Activated CD4-positive, alpha-beta T cell treated with anti-CD3 and anti-CD28 coated beads, Interleukin-2, amount 50 U/mL, for 24 hours (primary cell): ENCODE data around the gene GET4.
"Not testable (repeated sequence)": the region's sequence is repeated elsewhere in the genome, so short reads cannot be mapped to it uniquely, and the experiment has no call there.

ENCODE experiments used
- DNase-seq, 2 donors: peaks; one replicate each; pipeline ENCODE4 v3.0.0-alpha.2; 2020; ENCODE audit warnings: low read depth in 1 of 2, low spot score in 1 of 2

Gene GET4

DNA sequence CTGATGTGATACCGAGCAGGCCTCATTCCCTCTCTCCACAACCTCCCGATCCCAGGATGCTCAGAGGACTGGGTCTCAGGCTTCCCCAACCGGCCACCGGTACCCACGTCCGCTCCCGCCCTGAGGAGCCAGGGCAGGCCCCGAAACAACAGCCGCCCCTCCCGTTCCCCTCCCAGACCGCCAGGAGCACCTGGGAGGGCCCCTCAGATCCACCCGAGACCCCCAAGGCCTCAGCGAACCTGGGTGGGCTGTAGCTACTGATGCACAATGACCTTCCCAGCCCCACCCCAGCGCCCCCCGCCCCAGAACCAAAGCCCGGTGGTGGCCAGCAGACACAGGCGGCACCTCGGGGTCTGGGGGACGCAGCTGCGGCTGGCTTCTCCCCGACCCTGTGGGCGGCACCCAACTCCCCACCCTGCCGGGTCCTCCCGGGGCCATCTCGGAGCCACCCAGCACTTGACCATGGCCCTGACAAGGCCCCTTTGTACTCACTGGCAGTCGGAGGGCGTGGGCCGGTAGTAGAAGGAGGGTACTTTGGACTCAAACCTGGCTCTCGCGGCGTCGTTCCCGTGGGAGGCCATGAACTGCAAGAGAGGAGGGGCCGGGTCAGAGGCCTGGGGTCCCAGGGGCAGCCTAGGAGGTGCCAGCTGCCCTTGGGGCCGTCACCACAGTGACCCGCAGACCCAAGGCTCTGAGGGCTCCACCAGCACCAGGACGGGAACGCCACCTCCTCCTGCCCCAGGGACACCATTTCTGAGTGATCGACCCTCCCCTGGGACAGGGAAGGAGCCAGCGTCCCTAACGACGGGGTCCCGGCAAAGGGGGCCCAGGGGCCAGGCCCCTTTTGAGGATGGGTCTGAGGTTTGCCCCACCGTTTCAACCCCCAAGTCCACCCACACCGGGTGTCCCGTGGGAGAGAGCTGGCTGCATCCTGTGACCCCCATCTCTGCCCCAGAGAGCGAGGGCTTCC is 50.0 kb downstream of the GET4 start:
- DNase-seq: no peak

DNA sequence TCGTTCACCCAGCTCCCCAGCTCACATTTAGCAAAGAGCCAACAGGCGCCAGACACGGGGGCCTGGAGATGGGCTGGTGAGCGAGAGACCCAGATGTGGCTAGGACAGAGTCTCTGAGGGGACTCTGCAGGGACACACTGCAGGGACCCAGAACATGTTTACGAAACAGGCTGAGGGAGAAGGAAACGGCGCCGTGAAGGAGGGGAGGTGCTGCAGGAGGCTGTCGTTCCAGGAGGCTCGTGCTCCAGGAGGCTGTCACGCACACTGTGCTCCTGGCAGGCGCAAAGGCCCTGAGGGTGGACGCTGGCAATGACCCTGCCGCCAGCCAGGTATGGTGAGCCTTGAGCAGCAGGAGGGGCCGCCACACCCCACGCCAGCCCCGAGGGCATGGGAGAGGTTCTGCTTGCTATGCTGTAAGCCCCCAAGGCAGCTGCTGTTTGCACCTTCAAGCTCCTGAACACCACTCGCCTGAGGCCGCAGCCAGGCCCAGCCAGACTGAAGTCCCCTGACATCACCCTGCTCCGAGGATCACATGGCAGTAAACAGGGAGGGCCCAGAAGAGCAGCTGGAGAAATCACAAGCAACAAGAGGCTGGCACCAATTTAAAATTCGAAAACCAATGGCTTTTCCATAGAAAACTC is 50.8 kb downstream of the GET4 start:
- DNase-seq: no peak

DNA sequence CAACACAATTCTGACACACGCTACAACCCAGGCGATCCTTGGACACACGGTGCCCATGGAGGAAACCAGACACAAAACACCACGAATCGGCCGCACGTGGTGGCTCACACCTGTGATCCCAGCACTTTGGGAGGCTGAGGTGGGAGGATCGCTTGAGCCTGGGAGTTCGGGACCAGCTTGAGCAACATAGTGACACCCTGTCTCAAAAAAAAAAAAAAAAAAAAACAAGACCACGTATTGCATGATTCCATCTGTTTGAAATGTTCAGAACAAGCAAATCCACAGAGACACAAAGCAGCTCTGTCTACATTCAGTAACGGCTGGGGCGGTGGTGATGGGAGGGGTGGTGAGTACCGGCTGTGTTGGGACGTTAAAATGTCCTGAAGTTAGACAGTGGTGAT is 53.0 kb downstream of the GET4 start:
- no peak for DNase-seq

DNA sequence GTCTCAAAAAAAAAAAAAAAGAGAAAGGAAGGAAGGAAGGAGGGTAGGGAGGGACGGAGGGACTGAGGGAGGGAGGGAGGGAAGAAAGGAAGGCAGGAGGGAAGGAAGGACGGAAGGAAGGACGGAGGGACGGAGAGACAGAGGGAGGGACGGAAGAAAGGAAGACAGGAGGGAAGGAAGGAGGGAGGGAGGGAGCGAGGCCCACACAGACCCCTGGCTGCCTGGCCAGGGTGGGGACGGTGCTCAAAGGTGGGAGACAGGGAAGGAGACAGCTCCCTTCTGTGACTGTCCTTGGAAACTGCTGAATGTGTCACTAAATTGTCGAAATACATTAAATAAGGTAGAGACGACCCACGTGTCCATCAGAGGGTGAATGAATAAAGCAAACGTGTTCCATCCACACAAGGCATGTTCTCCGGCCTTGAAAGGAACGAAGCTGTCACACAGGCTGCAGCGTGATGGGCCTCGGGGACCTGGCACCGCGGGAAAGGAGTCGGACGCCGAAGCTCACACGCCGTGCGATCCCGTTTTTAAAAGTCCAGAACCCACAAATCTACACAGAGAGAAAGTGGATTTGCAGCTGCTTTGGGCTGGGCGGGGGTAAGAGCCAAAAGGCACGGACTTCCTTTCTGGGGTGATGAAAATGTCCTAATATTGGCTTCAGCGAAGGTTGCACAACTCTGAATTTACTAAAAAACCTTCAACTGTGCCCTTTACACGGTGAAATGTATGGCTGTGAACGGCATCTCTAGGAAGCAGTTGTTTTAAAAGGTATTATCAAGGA is 54.8 kb downstream of the GET4 start:
- no peak for DNase-seq

DNA sequence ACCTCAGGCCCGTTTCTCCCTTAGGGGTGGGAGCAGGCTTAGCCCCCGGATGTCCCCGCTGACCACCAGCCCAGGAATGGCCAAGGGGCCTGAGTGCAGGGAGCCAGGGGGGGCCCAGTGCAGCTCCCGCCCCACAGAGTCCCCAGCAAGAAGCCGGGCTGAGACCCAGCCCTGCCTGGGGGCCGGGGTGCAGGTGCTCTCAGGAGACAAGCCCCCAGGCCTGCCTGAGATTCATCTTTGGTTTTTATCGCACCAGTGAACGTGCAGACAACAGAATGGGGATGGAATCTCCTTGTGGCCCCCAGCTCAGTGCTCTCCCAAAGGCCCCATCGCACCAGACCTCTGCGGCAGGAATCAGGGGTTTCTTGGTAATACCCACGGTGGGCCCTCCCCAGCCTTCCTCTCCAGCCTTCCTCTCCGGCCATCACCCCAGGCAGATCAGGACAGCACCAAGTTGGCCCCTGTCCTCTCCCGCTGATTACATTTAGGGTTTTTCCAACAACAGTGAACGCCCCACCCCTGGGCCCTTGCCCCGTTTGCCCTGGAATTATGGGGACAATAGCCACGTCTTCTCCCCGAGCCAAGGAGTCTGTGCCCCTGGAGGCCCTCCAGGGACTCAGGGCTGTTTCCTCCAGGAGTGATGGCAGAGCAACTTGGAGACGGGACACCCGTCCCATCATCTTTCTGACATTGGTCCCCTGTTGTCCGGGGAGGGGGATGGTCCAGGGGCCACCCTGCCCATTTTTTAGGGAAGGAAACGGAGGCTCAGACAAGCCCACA is 55.7 kb downstream of the GET4 start:
- no peak for DNase-seq

DNA sequence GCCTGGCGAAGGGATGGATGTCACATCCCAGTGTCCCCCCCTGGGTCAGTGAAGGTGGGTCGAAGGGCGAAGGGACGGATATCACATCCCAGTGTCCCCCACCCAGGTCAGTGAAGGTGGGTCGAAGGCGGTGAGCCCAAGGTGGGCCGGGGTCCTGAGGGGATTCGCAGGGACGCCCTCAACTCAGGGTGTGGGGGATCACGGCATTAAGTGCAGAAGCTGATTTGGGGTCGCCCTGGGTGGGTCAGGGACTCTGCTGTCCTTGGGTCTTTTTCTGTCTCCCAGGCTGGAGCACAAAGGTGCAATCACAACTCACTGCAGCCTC is 56.3 kb downstream of the GET4 start:
- no peak for DNase-seq

DNA sequence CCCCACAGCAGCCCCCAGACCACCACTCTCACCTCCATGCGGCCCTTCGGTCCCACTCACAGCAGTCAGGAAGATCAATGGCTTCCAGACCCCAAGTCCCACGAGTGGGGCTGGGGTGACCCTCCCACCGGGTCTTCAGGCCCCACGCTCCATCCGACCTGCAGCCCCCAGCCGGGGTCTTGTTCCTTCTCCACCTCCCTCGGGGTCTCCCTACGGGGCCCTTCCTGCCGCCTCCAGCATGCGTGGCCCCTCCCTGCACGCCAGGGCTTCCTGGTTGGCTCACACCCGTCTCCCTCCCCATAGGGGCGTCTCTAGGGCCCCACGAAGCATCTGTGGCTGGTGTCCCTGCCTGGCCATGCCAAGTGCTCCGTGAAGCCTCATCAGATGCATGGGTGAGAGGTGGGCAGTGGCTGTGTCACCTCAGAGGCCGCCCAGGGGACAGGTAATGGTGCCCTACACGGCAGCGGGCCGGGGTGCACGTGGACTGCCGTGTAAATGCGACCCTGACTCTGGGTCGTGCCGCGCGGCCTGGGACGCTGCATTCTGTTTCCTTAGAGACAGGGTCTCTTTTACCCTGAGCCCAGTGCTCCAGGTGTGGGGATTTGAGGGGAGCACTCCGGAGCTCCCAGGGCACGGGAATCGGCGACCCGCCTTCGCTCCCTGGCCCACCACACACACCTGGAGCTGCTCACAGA is 58.3 kb downstream of the GET4 start:
- DNase-seq: no peak

DNA sequence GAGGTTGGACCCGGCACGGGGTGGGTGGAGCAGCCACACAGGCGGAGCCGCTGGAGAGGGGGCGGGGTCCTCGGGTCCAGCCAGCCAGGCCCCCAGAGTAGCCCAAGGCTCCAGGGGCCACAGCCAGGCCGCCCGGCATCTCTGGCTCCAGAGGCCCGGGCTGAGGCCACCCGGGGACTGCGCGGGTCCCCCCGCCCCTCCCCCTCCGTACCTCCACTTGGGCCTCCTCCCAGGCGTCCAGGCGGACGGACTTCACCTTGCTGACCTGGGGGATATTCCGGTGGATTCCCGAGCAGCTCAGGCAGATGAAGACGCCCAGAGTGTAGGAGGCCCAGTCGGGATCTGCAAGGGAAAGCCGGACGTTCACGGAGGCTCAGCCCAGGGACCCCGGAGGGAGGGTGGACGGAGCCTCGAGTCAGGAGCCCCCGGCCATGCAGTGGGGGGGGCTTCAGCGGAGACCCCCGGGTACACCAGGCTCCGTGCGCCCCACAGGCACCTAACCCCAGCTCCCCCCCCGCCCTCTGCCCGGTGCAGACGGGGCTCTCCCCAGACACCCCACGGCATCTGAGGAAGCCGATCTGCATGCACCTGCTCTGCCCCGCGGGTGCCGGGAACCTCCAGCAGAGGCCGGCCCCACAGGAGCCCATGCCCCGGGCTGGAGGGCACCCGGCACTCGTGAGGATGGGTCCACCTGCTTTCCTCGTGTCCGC is 59.0 kb downstream of the GET4 start:
- no peak for DNase-seq

DNA sequence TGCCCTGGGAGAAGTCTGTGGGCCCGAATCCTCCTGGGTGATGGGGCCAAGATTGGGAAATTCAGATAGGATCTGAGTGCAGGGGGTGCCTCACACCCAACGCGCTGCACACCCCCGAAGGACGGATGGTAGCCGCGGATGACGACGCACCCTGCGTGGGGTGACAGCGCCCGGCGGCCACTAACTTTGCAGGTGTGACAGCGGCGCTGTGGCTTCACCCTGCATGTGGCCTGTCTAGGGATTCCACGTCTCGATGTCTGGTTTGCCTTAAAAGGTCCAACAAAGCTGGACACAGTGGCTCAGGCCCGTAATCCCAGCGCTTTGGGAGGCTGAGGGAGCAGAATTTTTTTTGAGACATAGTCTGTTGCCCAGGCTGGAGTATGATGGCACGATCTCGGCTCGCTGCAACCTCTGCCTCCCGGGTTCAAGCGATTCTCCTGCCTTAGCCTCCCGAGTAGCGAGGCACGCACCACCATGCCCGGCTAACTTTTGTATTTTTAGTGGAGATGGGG is 59.6 kb downstream of the GET4 start:
- DNase-seq: no peak

DNA sequence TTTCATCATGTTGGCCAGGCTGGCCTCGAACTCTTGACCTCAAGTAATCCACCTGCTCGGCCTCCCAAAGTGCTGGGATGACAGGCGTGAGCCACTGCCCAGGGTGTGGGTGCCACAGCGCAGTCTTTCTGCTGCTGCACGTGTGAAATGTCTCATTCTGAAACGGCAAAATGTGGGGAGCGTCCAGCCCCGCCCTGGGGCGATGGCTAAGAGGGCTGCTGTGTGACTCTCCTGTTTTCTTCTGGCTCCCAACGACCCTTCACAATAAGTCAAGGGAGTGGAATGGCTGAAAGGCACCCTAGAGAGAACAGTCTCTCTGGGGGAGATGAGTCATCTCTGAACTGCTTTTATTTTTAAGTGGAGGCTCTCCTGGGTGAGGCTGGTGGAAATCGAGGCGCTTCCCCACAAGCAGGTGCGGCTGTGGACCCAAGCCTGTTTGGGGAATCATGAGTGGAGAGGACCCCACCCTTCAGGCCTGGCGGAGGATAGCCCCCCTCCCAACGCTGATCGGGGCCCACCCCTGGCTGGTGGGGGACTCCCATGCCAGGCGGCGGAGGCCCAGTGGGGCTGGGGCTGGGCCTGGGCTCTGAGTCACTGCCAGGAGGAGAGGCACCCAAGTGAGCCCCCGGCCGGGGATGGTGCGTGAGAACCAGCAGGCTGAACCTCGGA is 60.2 kb downstream of the GET4 start:
- DNase-seq: no peak

DNA sequence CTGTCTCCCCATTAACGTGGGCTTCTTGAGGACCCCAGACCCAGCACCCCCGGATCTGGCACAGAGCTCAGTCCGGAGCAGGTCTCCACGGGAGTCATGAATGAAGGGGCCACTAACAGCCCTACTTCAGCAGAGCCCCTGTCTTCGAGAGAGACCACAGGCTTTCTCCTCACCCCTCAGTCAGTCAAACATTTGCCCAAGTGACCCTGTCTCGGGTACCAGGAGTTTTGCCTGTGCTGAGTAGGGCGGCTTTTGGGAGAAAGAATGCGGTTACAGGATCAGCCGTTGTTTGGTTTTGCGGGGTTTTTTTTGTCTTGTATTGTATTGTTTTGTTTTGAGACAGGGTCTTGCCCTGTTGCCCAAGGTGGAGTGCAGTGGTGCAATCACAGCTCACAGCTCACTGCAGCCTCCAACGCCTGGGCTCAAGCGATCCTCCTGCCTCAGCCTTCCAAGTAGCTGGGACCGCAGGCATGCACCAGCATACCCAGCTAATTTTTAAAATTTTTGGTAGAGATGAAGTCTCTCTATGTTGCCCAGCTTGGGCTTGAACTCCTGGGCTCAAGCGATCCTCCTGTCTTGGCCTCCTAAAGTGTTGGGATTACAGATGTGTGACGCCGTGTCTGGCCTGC is 61.6 kb downstream of the GET4 start:
- DNase-seq: no peak

DNA sequence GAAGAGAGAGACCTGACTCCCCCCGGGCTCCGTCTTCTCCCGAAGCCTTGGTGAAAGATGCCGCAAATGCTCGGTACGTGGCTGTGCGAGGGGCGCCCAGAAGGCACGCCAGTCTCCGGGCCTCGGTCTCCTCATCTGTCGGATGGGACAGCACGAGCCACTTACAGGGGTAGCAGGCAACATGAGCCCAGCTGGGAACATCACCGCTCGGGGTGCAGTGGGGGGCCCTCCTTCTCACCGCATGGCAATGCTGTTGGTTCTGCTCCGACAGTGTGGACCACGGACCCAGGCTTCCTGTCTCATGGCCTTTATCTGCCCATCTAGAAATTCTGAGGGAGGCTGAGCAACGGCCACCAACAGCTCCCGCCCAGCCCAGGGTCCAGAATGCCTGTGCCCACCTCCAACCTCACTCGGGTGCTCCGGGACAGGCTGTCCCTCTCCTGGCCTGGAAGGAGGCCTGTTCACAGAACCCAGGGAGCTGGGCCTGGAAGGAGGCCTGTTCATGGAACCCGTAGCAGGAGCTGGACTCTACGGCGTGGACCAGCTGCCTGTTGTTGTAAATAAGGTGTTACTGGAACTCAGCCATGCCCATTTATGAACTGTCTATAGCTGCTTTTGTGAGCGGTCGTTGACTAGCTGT is 62.3 kb downstream of the GET4 start:
- no peak for DNase-seq

DNA sequence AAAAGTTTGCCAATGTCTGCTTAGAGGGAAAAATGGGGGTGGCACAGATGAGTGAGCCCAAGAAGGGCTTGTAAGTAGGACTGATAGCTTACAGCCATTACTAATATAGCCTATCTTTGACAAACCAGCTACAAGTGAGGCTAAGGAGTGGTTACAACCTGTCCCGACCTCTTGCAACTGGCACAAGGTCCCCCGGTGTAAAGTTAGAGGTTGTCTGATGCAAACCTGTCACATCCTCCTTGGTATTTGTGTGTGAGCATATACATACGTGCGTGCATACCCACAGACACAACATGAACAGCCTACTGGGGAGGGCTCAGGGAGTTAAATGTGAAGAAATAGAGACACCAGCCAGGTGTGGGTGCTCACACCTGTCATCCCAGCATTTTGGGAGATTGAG is 63.5 kb downstream of the GET4 start:
- no peak for DNase-seq

DNA sequence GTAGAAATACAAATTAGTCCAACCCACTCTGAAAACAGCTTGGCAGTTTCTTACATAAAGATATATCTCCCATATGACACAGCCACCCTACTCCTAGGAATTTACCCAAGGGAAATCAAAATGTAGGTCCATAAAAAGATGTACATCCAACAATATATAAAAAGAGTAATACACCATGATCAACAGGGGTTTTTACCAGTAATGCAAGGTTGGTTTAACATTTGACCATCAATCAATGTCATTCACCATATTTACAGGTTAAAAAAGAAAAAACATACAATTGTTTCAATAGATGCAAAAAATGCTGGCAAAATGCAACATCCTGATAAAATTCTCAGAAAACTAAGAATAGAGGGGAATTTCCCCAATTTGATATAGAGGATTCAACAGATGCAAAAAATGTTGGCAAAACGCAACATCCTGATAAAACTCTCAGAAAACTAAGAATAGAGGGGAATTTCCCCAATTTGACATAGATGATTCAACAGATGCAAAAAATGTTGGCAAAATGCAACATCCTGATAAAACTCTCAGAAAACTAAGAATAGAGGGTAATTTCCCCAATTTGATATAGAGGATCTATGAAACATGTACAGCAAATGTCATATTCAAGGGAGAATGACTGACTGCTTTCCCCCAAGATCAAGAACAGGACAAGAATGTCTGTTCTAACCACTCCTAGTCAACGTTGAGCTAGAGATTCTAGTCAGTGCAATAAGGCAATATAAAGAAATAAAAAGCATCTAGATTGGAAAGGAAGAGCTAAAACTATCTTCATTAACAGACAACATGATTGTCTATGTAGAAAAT is 64.5 kb downstream of the GET4 start:
- DNase-seq: no peak

DNA sequence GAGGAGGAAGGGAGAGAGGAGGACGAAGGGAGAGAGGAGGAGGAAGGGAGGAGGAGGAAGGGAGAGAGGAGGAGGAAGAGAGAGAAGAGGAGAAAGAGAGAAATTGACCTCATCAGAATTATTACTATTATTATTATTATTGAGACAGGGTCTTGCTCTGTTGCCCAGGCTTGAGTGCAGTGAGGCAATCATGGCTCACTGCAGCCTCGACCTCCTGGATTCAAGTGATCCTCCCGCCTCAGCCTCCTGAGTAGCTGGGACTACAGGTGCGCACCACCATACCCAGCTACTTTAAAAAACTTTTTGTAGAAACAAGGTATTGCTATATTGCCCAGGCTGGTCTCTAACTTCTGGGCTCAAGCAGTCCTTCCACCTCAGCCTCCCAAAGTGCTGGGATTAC is 67.4 kb downstream of the GET4 start:
- not testable (repeated sequence) for DNase-seq

DNA sequence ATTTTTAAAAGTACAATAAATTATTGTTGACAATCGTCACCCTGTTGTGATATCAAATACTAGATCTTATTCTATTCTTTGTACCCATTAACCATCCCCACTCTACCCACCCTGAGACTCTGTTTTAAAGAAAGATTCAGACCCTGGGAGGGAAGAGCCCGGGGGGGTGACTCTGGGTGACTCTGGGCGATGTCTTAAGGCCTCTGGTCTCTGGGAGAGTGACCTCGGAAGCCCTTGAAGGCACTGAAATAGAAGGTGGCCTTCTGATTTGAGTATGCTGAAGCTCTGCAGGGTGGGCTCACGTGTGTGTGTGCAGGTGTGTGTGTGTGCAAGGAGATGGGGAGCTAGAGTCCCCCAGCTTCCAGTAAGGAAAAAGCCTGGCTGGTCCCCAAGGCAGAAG is 68.4 kb downstream of the GET4 start:
- no peak for DNase-seq

DNA sequence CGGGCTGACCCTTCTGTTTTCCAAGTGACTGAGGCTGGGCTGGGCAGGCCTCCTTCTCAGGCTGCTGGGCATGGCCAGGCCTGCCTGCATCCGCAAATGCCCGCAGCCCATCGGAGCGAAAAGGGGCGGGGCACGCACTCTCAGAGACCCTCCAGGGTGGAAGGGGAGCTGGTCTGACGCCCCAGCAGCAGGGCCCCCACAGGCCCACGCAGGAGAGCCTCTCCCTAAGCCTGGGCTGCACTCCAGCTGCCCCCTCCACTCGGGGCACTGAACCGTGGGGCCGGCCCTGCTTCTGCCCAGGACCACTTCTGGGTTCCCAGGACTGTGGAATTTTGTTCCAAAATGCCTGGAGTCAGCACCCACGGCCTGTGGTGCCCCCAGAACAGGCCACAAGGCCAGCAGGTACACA is 68.8 kb downstream of the GET4 start:
- DNase-seq: no peak
